Pons (tissue), 1 donor: ENCODE data around the gene PSORS1C2.
"Not testable (repeated sequence)": the region's sequence is repeated elsewhere in the genome, so short reads cannot be mapped to it uniquely, and the experiment has no call there.

Experiments
- DNase-seq: peaks from one replicate; pipeline ENCODE4 v3.0.0-alpha.2; 2016; ENCODE audit warnings: low spot score

PSORS1C2 gene

DNA sequence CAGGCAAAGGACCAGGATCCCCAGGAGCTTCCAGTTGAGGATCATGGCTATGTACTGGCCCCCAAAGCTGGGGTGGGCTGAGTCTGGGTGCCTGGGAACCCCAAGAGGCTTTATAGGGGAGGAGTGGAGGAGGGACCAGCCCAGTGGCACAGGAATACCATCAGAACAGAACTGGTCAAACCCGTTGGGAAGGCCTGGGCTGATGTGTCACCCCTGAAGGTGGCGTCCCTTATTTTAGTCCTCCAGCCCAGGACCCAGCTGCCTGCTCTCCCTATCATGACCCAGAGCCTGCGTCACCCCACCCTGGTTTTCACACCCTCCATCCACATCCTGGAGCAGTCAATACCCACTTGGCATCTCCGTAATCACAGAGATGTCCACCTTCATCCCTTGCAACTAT, at the start of gene PSORS1C2:
Gene PSORS1C2 (minus strand): TSS at position 85 of the 400 bp plus-strand sequence. CDS start 40 bp downstream, at position 45.
- no peak for DNase-seq

DNA sequence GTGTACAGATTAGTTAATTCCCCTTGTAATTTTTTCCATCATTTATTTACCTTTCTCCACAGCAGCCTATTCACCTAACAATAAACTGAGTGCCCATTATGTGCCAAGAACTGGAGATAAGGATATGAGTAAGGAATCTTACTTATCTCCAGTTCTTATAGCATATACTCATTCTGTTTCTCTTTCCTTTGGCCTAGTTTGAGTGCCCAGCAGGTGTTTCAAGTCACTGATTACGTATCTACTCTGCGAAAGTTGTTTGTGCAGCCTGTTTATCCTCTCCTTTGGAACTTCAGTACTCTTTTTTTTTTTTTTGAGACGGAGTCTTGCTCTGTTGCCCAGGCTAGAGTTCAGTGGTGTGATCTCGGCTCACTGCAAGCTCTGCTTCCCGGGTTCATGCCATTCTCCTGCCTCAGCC, 48.9 kb upstream of the PSORS1C2 start:
- no peak for DNase-seq

DNA sequence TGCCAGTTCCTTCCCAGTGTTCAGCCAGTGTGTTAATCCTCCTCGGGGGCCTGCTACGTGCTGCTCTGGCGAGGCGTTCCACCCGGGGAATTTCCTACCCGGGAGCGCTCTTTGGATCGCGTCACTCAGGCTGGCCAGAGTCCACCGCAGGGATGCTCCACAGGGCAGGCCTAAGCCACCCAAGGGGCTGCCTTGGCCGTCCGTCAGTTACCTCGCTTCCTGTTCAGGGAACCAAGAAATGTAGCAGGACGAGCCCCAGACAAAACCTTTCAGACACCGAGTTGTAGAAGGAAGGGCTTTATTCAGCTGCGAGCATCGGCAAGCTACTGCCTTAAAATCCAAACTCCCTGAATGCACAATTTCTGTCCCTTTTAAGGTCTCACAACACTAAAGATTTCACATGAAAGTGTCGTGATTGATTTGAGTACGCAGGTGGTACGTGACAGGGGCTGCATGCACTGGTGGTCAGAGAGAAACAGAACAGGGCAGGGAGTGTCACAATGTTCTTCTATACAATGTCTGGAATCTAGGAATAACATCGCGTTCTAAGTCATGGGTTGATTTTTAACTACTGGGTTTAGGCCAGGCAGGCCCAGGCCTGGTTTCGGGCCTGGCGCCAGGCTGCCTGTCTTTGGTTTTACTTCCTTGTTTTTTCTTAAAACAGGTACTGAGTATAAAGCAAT, 47.3 kb upstream of the PSORS1C2 start:
- peak; percentile 42 for DNase-seq

DNA sequence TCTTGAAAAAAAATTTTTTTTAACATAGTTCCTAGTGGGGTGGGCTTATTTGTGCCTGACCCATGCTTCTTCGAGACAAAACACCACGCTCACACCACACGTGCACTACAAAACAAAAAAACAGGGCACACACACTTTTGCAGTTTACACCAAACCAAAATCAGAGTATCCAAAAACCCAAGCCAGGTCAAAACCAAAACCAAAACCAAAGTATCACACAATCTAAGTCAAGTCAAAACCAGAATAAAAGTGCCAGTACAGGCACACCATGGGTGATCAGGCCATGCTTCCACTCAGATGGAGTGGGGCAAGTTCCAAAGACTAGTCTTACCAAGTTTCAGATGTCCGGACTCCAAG, 46.8 kb upstream of the PSORS1C2 start:
- DNase-seq = not testable (repeated sequence)

DNA sequence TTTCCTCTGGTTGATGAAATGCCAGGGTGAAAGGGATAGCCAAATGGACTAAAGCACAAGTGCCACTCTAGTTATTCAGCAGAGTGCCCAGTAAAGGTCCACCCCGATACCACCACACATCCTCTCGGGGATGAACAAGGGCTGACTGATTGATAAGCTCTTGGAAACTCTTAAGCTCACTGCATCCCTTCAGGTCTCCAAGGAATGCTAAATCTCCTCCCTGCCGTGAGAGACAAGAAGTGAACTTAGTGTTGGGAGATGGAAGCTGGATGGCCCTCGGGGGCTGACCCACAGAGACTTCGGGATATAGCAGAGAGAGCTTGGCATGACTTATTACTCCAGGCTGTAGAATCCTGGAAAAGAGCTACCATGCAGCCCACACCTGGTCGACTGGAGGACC, 45.0 kb upstream of the PSORS1C2 start:
- not testable (repeated sequence) for DNase-seq

DNA sequence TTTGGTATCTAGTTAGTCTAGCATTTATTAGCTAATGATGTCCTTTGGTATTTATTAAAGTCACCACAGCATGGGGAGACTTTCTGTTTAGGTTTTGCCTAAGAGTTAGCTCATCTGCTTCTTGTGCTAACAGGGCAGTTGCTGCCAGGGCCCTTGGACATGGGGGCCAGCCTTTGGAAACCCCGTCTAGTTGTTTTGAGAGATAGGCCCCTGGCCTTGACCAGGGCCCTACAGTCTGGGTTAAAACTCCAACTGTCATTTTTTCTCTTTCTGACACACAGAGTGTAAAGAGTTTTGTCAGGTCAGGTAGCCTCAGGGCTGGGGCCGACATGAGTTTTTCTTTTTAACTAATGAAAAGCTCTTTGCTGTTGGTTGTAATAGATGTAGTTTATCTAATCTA, 44.4 kb upstream of the PSORS1C2 start:
- DNase-seq = not testable (repeated sequence)

DNA sequence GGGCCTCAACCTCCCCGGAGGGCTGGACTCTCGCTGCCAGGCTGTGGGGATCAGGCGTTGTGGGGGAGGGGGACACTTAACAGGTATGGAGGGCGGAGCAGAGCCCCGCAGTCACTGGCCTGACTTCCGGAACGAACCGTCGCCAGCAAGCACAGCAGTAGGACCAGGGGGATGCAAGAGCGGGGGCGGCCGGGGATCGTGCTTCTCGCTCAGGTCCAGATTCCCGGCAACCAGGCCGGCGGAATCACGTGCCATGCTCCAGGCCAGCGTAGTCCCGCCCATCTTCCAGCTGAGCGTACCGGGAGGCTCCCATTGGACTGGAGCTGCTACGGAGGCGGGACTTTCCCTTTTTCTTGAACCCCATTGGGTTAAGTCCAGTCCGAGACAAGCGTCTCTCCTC, 41.6 kb upstream of the PSORS1C2 start:
- DNase-seq = peak; percentile 54

DNA sequence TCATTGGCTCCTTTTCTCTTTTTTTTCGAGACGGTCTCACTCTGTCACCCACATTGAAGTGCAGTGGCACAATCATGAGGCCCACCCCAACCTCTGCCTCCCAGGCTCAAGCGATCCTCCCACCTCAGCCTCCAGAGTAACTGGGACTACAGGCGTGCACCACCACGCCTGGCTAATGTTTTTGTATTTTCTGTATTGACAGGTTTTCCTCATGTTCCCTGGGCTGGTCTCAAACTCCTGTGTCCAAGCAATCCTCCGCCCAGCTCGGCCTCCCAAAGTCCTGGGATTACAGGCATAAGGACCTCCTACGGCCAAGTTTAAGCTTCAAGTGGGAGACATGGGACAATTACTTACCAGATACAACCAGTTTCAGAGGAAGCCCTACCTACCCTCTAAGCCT, 41.0 kb upstream of the PSORS1C2 start:
- DNase-seq = no peak

DNA sequence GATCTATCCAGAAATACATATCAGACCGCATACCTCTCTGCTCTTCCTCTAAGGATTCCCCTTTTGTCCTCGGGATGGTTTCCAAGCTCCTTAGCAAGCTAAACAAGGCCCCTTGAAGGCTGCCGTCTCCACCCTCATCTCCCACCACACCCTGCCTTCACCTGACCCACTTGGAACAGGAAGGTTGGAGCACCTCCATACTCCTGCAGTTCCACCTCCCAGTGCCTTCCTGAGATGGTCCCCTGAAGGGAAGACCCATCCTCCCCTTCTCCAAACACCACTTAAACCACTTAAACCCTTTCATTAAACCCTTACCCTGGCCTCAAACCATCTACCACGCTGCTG, 40.1 kb upstream of the PSORS1C2 start:
- DNase-seq = no peak

DNA sequence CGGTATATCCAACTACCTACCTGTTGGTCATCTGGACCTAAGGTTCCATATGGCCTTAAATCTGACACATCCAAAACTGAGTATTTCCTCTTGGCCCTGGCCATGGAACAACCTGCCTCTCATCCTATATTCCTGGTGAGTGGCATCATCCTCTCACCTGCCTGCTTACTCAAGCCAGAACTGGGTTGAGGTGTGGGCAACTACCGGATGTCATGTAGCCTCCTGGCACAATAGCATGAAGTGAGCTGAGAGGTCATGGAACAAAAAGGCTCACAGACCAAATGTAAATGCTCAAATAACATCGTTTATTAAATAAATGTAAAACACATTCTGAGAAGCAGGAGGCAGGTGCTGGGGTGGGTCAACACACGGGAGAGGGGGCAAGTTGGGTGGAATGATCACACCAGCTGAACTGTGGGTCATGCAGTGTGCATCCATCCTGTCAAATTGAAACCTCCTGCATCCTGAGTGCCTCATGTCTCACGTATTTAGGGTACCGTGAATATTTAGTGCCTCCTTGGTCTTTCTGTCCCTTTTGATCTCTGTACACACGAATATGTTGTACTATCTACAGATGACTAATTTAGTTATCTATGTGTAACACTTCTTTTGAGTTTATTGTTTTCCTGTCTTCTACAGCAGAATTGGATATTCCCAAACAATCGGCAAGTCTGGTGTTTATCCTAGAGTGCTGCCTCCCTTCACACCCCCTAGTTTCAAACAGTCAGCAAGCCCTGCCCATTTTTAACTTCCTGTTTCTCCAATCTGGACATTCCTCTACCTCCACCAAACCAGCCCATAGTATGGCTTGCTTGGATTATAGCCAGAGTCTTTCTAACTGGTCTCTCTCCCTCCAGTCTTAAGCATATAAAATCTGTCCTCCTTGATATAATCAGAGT, 39.5 kb upstream of the PSORS1C2 start:
- no peak for DNase-seq

DNA sequence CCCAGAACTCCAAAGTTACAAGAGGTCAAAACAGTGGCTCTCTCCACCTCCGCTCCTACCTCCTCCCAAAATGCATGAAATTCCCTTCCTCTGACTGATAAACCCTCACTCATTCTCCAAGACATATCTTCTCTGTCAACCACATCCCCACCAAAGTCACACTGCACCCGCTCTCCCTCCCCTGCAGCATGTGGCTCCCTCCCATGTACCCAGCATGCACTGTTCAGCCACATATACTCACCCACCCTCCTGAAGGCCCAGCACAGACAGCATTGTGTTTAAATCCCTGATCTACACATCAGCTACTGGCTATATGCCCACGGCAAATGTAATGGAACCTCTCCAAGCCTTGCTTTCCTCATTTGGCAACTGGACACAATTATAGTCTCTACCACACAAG, 37.1 kb upstream of the PSORS1C2 start:
- DNase-seq = no peak

DNA sequence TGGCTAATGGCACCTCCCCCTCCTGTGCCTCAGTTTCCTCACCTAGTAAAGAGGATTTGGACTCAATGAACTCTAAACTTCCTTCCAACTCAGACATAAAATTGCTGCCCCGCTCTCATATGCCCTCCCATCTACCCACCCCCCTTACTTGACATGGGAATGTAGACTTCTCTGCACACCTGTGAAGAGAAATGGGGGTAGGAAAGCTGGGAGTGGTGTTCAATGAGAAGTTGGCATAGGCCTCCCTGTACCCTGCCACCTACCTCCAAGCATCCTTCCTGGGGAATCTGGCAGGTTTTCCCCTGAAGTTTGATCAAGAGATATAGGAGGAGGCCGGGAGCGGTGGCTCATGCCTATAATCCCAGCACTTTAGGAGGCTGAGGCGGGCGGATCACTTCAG, 35.5 kb upstream of the PSORS1C2 start:
- DNase-seq = no peak

DNA sequence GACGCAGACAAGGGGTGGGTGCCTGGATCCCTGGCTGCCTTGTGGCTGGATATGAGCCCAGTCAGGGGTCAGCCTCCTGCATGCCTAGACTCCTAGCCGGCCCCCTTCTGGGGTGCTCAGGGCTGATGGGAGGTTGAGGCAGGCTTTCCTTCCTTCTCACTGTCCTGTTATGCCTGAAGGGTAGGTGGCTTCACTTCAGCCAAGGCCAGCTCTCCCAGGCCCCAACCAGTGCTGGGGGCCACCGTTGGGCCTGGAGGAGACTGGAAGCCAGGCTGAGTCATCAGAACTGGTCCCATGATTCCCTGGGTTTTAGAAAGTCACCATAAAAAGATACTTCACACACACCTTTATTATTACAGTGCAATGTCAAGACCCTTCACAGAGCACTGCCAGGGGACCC, 34.5 kb upstream of the PSORS1C2 start:
- no peak for DNase-seq

DNA sequence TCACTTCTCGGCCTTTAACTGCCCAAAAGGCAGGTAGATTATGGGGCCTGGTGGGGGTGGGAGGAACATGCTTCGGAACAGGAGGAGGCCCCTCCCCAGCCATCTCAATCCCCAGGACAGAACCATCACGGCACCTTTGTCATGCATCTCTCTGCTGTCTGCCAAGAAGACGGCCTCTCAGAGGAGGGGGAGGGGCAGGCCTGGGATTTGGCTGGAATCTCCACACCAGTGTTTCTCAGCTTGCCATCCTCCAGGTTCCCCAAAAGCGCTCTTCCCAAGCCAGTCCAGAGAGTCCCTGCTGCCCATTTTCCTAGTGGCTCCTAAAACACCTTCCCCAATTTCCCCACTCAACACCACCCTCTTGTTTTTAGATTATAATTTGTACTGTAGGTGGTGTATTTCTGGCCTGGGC, 34.1 kb upstream of the PSORS1C2 start:
- DNase-seq = no peak

DNA sequence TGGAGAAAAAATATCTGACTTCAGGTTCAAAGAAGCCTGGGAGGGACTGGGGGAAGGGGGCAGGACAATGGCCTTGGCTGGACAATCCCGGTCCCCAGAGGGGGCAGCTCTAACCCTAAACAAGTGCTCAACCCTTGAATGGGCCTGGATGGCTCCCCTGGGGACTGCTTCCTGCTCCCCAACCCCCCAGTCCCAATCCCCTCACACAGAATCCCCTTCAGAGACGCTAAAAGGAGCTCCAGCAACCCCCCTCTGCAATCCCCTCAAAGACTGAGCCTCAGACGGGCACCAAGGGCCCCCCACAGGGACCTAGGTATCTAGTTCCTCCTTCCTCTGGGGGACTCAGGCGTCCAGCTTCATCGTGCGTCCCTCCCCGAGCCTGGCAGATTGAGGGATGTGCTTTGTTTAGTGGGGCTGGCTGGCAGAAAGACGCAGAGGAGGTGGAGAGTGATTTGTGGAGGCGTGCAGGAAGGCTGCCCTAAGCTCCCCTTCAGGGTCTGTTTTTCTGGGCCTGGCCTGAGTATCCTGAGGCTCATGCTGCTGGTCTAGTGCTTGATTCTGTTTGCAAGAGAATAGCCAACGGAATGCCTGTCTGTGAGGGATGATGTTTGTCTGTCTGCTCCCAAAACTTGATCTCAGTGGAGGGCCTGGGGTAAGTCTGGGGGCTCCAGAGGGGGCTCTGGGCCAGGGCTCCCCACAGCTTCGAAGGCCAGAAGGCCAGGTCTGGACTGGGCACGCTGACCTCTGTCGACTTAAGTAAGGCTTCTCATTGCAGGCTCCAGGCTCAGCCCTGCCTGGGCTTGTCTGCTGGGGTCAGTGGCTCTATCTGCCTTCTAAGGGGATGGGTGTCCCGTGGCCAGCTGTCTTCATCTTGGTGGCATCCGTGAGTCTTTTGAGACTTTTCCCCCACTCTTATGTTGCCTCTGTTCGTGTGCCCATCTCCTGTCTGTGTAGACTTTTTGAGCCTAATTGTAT, 33.4 kb upstream of the PSORS1C2 start:
- DNase-seq = no peak

DNA sequence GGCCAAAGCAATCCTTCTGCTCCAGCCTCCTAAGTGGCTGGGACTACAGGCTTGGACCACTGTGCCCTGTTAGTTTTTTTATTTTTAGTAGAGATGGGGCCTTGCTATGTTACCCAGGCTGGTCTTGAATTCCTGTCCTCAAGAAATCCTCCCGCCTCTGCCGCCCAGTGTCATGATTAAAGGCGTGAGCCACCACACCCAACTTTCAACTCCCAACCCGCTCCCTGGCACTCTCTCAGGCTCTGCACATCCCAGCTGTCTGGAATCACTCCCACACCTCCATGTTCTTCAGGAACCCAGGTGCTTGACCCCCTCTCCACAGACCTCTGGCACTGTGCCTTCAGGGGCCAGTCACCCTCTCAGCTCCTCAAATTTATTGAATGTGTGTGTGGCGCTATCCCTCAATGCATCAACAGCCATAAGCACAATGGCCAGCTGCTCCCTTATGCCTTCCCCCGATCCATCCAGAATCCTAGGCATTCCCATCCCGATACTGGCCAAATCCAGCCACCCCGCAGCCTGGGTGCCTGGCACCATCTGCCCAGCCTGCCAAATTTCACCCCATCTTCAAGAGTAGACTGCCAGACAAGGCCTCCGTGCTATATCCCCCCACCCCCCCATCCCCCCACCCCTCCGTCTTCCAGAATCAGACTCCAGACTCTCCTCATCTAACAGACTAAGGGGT, 32.3 kb upstream of the PSORS1C2 start:
- no peak for DNase-seq

DNA sequence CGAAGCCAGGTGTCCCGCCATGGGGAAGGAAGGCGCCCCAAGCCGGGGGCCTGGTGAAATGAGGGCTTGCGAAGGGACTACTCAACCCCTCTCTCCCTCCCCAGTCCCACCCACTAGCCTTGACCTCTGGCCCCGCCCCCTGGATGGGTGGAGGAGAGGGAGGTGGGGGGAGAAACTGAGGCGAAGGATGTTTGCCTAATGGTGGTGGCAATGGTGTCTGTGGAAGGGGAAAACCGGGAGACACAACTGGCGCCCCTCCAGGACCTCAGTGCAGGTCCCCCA, 31.7 kb upstream of the PSORS1C2 start, which contains the start of gene POU5F1:
Gene POU5F1 (minus strand): TSS at position 83 of the 282 bp plus-strand sequence. CDS start 62 bp downstream, at position 21.
- no peak for DNase-seq

DNA sequence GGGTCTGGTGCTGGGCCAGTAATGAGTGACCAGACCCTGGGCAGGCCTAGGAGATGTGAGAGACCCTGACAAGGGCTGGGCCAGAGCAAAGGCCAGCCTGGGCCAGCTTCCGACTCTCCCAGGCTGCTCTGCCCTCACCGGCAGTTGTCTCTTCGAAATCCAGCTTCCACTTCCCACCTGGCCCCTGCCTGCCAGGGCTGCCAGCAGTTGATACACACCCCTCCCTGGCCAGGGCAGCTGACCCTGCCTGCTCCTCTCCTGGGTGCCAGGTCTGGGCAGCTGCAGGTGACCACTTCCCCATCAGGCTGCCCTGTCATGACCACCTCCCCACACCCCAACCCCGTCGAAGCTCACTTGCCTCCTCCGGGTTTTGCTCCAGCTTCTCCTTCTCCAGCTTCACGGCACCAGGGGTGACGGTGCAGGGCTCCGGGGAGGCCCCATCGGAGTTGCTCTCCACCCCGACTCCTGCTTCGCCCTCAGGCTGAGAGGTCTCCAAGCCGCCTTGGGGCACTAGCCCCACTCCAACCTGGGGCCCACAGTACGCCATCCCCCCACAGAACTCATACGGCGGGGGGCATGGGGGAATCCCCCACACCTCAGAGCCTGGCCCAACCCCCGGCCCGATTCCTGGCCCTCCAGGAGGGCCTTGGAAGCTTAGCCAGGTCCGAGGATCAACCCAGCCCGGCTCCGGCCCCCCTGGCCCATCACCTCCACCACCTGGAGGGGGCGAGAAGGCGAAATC, 31.2 kb upstream of the PSORS1C2 start:
- not testable (repeated sequence) for DNase-seq

DNA sequence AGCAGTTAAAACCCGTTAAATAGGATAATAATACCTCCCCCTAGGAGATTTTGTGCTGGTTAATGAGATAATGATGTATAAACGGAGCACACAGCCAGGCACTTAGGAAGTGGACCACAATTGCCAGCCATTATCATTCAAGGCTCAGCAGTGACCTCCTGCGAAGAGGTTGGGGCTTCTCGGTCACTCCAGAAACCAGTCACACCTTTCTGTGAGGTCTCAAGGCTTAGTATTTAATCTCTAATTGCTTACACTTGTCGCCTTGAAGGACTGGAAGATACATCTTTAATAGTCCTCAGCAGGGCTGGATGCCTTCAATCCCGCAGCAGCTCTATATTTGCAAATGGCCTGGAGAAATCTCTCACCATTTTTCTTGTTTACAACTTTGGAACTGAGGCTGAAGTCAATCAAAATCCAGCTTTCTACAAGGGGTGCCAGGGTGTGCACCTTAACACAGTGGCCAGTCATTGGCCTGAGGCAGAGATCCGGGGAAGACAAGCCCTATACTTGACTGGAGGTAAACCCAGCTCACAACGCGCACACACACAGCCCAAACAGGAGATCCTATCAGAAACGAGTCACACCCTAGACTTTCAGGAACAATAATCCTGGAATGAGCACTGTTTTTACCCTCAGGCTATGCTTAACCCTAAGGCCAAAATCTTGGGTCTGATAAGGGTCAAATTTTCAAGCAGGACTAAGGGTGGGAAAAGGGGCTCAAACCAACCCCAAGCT, 30.4 kb upstream of the PSORS1C2 start:
- DNase-seq = no peak

DNA sequence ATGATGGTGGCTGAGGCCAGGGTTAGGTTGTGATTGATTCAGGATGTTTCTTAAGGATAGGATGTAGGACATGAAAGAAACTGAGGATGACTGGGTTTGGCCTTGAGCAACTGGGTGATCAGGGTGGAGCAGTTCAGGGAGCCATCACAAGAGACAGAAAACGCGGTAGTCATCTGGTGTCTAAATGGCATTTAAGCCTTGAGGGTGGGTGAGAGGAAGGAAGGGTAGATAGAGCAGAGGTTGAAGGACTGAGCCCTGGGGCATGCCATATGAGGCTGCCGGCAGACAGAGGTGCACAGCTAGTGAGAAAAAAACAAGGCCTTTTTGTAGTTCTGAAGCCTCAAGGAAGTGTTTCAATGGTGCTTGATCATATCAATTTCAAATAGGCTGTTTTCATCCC, 29.7 kb upstream of the PSORS1C2 start:
- DNase-seq = no peak
